HCT116 (cell line): ENCODE data around the gene PEX11B. TPM values are rescaled to one million over a fixed set of nuclear protein-coding genes. Genes with fewer than 3 reads are reported as not detected.

ENCODE experiments used
- ATAC-seq: fragments of 200-7000 bp; cut with Tn5 transposase; 2 replicates; pipeline ENCODE4 v1.9.1; 2020; ENCODE audit warnings: mild to moderate bottlenecking, moderate library complexity
- BruUV-seq: library from RNA; stranded (reverse); fragments of 400-500 nt; replicated peaks from 2 replicates; lab custom pipeline; 2021; lab: Mats Ljungman, UMichigan
- CTCF ChIA-PET: fragments of 300-600 bp; sonication (Branson Sonifier 250); formaldehyde crosslinking; loops from one replicate; lab custom pipeline; 2021; ENCODE audit warnings: antibody characterized with exemption; lab: Charles Lee
- POLR2A ChIA-PET: fragments of 300-600, 350-600 bp; sonication (Branson Sonifier 250); formaldehyde crosslinking; loops from one replicate; lab custom pipeline; 2021; ENCODE audit warnings: antibody characterized with exemption; lab: Charles Lee
- RAD21 ChIA-PET, 2 experiments: fragments of 300-600 bp; sonication (Branson Sonifier 250); formaldehyde crosslinking; loops; one replicate each; lab custom pipeline; 2023; ENCODE audit warnings: low total read pairs in 2 of 2; ENCODE audit not compliant: uncharacterized antibody in 2 of 2, unreplicated experiment in 2 of 2, low non-redundant PET in 1 of 2; lab: Charles Lee
- DNase-seq: peaks from one replicate; pipeline ENCODE4 v3.0.0-alpha.2; 2010; ENCODE audit warnings: low read depth, low spot score
- H2AFZ ChIP-seq: fragments of 200-600 bp; shearing (Covaris generic), sonication (generic); 2 replicates; pipeline ENCODE4 v1.6.1; 2017; ENCODE audit warnings: low read depth, mixed run types, mixed read lengths, antibody characterized with exemption, low read length; ENCODE audit not compliant: poor library complexity, severe bottlenecking
- H3K27ac ChIP-seq: 2 replicates; pipeline ENCODE4 v1.5.1; 2012; ENCODE audit warnings: low read depth, low read length
- H3K27me3 ChIP-seq: fragments of 200-600 bp; sonication (generic); 2 replicates; pipeline ENCODE4 v1.6.1; 2016; ENCODE audit warnings: mixed run types, low read length, mixed read lengths; ENCODE audit not compliant: insufficient read depth
- H3K36me3 ChIP-seq, 2 experiments: fragments of 200-500 bp in 1 of 2; fragments of 200-600 bp in 1 of 2; sonication (Bioruptor generic) in 1 of 2; sonication (generic) in 1 of 2; 2 replicates each; pipeline versions ENCODE4 v1.5.1 to v1.6.1; 2014 to 2016; ENCODE audit warnings: low read length in 2 of 2, inconsistent platforms in 1 of 2, mixed read lengths in 1 of 2, mixed run types in 1 of 2; ENCODE audit not compliant: insufficient read depth in 2 of 2, control insufficient read depth in 1 of 2
- H3K4me1 ChIP-seq, 2 experiments: fragments of 200-600 bp in 1 of 2; sonication (generic) in 1 of 2; 2 replicates each; pipeline versions ENCODE4 v1.5.1 to v1.6.1; 2012 to 2017; ENCODE audit warnings: low read length in 2 of 2, inconsistent platforms in 1 of 2, mild to moderate bottlenecking in 1 of 2, mixed read lengths in 1 of 2, mixed run types in 1 of 2, moderate library complexity in 1 of 2; ENCODE audit not compliant: insufficient read depth in 2 of 2, control insufficient read depth in 1 of 2
- H3K4me2 ChIP-seq: fragments of 200-600 bp; sonication (generic); 2 replicates; pipeline ENCODE4 v1.6.1; 2017; ENCODE audit warnings: mixed run types, low read length, mixed read lengths
- H3K4me3 ChIP-seq, 2 experiments: fragments of 200-600 bp in 1 of 2; sonication (generic) in 1 of 2; replicated peaks in 1 of 2; 2 replicates each; pipeline ENCODE4 v1.5.1; 2011 to 2016; ENCODE audit warnings: low read length in 2 of 2, control low read depth in 1 of 2, low read depth in 1 of 2, mild to moderate bottlenecking in 1 of 2, mixed read lengths in 1 of 2, mixed run types in 1 of 2
- H3K79me2 ChIP-seq: fragments of 200-600 bp; sonication (generic); 2 replicates; pipeline ENCODE4 v1.6.1; 2017; ENCODE audit warnings: mild to moderate bottlenecking, mixed run types, low read length, moderate library complexity, mixed read lengths; ENCODE audit not compliant: insufficient read depth
- H3K9ac ChIP-seq: fragments of 200-600 bp; sonication (generic); 2 replicates; pipeline ENCODE4 v1.6.1; 2016; ENCODE audit warnings: low read length, mixed read lengths
- H3K9me2 ChIP-seq: fragments of 200-600 bp; sonication (generic), shearing (Covaris generic); 2 replicates; pipeline ENCODE4 v1.6.1; 2017; ENCODE audit warnings: mixed run types, mild to moderate bottlenecking, moderate library complexity; ENCODE audit not compliant: insufficient read depth
- H3K9me3 ChIP-seq, 2 experiments: fragments of 200-500 bp in 1 of 2; fragments of 200-600 bp in 1 of 2; sonication (Bioruptor generic) in 1 of 2; sonication (generic) in 1 of 2; 2 replicates each; pipeline ENCODE4 v1.6.1; 2014 to 2017; ENCODE audit warnings: low read length in 2 of 2, mixed read lengths in 2 of 2, inconsistent platforms in 1 of 2, low read depth in 1 of 2, mild to moderate bottlenecking in 1 of 2, mixed run types in 1 of 2, moderate library complexity in 1 of 2; ENCODE audit not compliant: control insufficient read depth in 1 of 2, insufficient read depth in 1 of 2
- H4K20me1 ChIP-seq: fragments of 200-600 bp; sonication (generic), shearing (Covaris generic); 2 replicates; pipeline ENCODE4 v1.6.1; 2017; ENCODE audit warnings: mixed run types, mild to moderate bottlenecking, moderate library complexity; ENCODE audit not compliant: insufficient read depth
- CBX3 ChIP-seq: IDR thresholded peaks from 2 replicates; pipeline ENCODE4 v1.6.1; 2012; ENCODE audit warnings: low read depth
- CEBPB ChIP-seq: IDR thresholded peaks from 2 replicates; pipeline ENCODE4 v1.6.1; 2012; ENCODE audit warnings: low read depth
- EZH2 ChIP-seq: fragments of 200-600 bp; sonication (generic); IDR thresholded peaks from 2 replicates; pipeline ENCODE4 v1.6.1; 2017; ENCODE audit warnings: antibody characterized with exemption, mixed run types
- EZH2phosphoT487 ChIP-seq: fragments of 200-600 bp; IDR thresholded peaks from 2 replicates; pipeline ENCODE4 v1.6.1; 2018; ENCODE audit warnings: antibody characterized with exemption, borderline replicate concordance
- POLR2A ChIP-seq: IDR thresholded peaks from 2 replicates; pipeline ENCODE4 v1.7.0; 2011; ENCODE audit warnings: borderline replicate concordance; ENCODE audit not compliant: insufficient read depth, insufficient read length; ENCODE audit errors: extremely low read depth
- SIN3A ChIP-seq: IDR thresholded peaks from 2 replicates; pipeline ENCODE4 v1.6.1; 2012; ENCODE audit warnings: low read depth
- SP1 ChIP-seq: IDR thresholded peaks from 2 replicates; pipeline ENCODE4 v1.6.1; 2012; ENCODE audit warnings: low read depth
- SRF ChIP-seq: IDR thresholded peaks from 2 replicates; pipeline ENCODE4 v1.6.1; 2012; ENCODE audit warnings: low read depth
- TCF7L2 ChIP-seq: IDR thresholded peaks from 2 replicates; pipeline ENCODE4 v1.7.0; 2011; ENCODE audit warnings: borderline replicate concordance, inconsistent platforms; ENCODE audit not compliant: insufficient read depth, insufficient read length; ENCODE audit errors: extremely low read depth
- YY1 ChIP-seq: IDR thresholded peaks from 2 replicates; pipeline ENCODE4 v1.6.1; 2011; ENCODE audit warnings: low read length, low read depth, moderate library complexity, mild to moderate bottlenecking; ENCODE audit not compliant: insufficient replicate concordance; ENCODE audit errors: extremely low read depth
- ZNF274 ChIP-seq: fragments of 200-500 bp; sonication (Bioruptor generic); IDR thresholded peaks from 2 replicates; pipeline ENCODE4 v1.6.1; 2014; ENCODE audit warnings: mild to moderate bottlenecking, low read depth, low read length, inconsistent platforms
- intact Hi-C: fragments of 100-400 bp; cut with micrococcal nuclease; formaldehyde crosslinking; loops from 2 replicates; pipeline ENCODE4 v1.10.0; 2022
- total RNA-seq: library from RNA; stranded (reverse); gene quantifications from one replicate; pipeline ENCODE4 v1.2.1, GENCODE V29; 2021; ENCODE audit not compliant: unreplicated experiment
- TF ChIP-seq, protein P1 (sequence below): IDR thresholded peaks from 2 replicates; pipeline ENCODE4 v1.6.1; 2012; ENCODE audit warnings: low read depth
- TF ChIP-seq, protein P2 (sequence below): IDR thresholded peaks from 2 replicates; pipeline ENCODE4 v1.6.1; 2011; ENCODE audit warnings: mild to moderate bottlenecking, low read length, moderate library complexity; ENCODE audit not compliant: insufficient replicate concordance; ENCODE audit errors: extremely low read depth
- TF ChIP-seq, protein P3 (sequence below): IDR thresholded peaks from 2 replicates; pipeline ENCODE4 v1.6.1; 2012

Gene PEX11B
- total RNA-seq, 1 experiment from 2014 or later, result 20.9 TPM

DNA sequence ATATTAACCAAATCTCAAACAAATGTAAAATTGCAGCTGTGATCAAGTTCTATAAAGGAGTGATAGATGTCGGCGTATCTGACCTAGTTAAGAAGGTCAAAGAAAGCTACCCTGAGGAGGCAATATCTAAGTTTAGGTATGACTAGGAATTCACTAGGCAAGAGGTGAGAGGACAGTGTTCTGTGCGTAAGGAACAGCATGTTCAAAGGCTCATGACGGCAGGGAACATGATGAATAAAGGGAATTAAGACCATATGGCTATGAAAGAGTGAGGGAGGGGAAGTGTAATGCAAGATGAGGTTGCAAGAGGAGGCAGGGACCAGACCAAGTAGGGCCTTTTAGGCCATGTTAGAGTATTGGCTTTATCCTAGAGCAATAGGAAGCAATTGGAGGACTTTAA is 30.7 kb upstream of the PEX11B start:
- H3K9ac ChIP-seq, result no peak overlapping the region
- H3K36me3 ChIP-seq, result no peaks in the 10 kb centered on the region
- no peak overlapping the region for H2AFZ ChIP-seq
- H3K9me3 ChIP-seq, result no peaks in the 10 kb centered on the region
- H3K4me2 ChIP-seq, result no peak overlapping the region
- peaks cover 0 to 3% of the 10 kb centered on the region in 2 experiments; a peak in 1 of 4 replicates for H3K4me1 ChIP-seq
- intact Hi-C loops, result loop anchor here (10.0 kb wide), 1 partner anchor 56 kb away; no protein-coding TSS in a partner anchor
- H3K27ac ChIP-seq, result no peak overlapping the region
- DNase-seq (no peak), ATAC-seq (no peak)
- ChIA-PET RAD21 (interaction anchor here in 1 of 2 experiments (0.7 kb wide), 1 partner anchor 39 kb away, joined by 3 read pairs; no protein-coding TSS in a partner anchor), POLR2A (no interaction called here), CTCF (interaction anchor here (1.1 kb wide), 1 partner anchor 9 kb away, joined by 3 read pairs; the partner anchor contains the start of gene LIX1L)
- TF ChIP-seq CEBPB (no peak), POLR2A (no peak)
- H3K9me2 ChIP-seq, result no peaks in the 10 kb centered on the region
- H3K4me3 ChIP-seq, result no peak overlapping the region
- H3K79me2 ChIP-seq, result no peaks in the 10 kb centered on the region
- H4K20me1 ChIP-seq, result no peaks in the 10 kb centered on the region
- BruUV-seq, result no TSS peak
- H3K27me3 ChIP-seq, result no peaks in the 10 kb centered on the region

DNA sequence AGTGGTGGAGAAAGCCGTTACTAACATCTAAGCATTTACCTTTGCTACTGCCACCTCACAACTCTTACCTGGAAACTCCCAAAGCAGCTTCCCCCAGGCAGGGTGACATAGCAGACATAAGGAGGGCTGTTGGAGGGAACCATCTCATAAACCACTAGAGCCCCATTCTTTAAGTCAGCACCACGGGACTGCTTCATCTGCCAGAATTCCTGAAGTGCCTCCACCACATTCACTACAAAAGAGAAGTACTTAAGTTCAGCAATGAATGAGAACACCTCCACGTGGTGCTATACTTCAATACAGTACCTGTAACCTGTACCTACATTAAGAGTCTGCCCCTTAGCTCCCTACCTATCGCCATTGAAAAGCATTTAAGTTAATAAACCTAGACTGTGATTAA is 29.0 kb upstream of the PEX11B start:
- H3K9me2 ChIP-seq, result no peaks in the 10 kb centered on the region
- H3K27ac ChIP-seq, result no peak overlapping the region
- no peak overlapping the region for H3K4me3 ChIP-seq
- no peaks in the 10 kb centered on the region for H3K27me3 ChIP-seq
- ATAC-seq (no peak), DNase-seq (no peak)
- no peak overlapping the region for H3K9ac ChIP-seq
- no TSS peak for BruUV-seq
- H3K9me3 ChIP-seq, result no peaks in the 10 kb centered on the region
- RAD21 ChIA-PET, result no interaction called here
- H3K4me2 ChIP-seq, result no peak overlapping the region
- H3K36me3 ChIP-seq, result no peaks in the 10 kb centered on the region
- CTCF ChIA-PET, result no interaction called here
- peaks cover 0 to 3% of the 10 kb centered on the region in 2 experiments; a peak in 1 of 4 replicates for H3K4me1 ChIP-seq
- H2AFZ ChIP-seq, result no peak overlapping the region
- POLR2A ChIA-PET, result interaction anchor here (1.1 kb wide), 1 partner anchor 11 kb away, joined by 3 read pairs; the partner anchor contains the start of gene LIX1L
- H4K20me1 ChIP-seq, result no peaks in the 10 kb centered on the region
- H3K79me2 ChIP-seq, result no peaks in the 10 kb centered on the region
- intact Hi-C loops, result loop anchor here (10.0 kb wide), 1 partner anchor 57 kb away; no protein-coding TSS in a partner anchor
- TF ChIP-seq ZNF274 (no peak), EZH2 (no peak), CEBPB (no peak), YY1 (no peak), EZH2phosphoT487 (no peak), SRF (no peak), TCF7L2 (no peak), CBX3 (no peak), SP1 (no peak), SIN3A (no peak), POLR2A (no peak)
- TF ChIP-seq, protein P1, sequence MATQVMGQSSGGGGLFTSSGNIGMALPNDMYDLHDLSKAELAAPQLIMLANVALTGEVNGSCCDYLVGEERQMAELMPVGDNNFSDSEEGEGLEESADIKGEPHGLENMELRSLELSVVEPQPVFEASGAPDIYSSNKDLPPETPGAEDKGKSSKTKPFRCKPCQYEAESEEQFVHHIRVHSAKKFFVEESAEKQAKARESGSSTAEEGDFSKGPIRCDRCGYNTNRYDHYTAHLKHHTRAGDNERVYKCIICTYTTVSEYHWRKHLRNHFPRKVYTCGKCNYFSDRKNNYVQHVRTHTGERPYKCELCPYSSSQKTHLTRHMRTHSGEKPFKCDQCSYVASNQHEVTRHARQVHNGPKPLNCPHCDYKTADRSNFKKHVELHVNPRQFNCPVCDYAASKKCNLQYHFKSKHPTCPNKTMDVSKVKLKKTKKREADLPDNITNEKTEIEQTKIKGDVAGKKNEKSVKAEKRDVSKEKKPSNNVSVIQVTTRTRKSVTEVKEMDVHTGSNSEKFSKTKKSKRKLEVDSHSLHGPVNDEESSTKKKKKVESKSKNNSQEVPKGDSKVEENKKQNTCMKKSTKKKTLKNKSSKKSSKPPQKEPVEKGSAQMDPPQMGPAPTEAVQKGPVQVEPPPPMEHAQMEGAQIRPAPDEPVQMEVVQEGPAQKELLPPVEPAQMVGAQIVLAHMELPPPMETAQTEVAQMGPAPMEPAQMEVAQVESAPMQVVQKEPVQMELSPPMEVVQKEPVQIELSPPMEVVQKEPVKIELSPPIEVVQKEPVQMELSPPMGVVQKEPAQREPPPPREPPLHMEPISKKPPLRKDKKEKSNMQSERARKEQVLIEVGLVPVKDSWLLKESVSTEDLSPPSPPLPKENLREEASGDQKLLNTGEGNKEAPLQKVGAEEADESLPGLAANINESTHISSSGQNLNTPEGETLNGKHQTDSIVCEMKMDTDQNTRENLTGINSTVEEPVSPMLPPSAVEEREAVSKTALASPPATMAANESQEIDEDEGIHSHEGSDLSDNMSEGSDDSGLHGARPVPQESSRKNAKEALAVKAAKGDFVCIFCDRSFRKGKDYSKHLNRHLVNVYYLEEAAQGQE, result no peak
- TF ChIP-seq, protein P2, sequence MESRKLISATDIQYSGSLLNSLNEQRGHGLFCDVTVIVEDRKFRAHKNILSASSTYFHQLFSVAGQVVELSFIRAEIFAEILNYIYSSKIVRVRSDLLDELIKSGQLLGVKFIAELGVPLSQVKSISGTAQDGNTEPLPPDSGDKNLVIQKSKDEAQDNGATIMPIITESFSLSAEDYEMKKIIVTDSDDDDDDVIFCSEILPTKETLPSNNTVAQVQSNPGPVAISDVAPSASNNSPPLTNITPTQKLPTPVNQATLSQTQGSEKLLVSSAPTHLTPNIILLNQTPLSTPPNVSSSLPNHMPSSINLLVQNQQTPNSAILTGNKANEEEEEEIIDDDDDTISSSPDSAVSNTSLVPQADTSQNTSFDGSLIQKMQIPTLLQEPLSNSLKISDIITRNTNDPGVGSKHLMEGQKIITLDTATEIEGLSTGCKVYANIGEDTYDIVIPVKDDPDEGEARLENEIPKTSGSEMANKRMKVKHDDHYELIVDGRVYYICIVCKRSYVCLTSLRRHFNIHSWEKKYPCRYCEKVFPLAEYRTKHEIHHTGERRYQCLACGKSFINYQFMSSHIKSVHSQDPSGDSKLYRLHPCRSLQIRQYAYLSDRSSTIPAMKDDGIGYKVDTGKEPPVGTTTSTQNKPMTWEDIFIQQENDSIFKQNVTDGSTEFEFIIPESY, result no peak
- TF ChIP-seq, protein P3, sequence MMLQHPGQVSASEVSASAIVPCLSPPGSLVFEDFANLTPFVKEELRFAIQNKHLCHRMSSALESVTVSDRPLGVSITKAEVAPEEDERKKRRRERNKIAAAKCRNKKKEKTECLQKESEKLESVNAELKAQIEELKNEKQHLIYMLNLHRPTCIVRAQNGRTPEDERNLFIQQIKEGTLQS, result no peak
